ENCODE measurements around the gene KRTAP5-5. TPM values are rescaled to one million over a fixed set of nuclear protein-coding genes. Genes with fewer than 3 reads are reported as not detected.

Gene KRTAP5-5
- total RNA-seq, 4 donors from 2014 or later, result not detected

GRCh38 chr11:1652442-1652770 is 22.8 kb downstream of the KRTAP5-5 start:
- Histone ChIP-seq H3K4me1 (peaks cover 0 to 6% (median 0%) of the 10 kb centered on the region in 3 donors), H3K27ac (no peak overlapping the region), H3K9me3 (no peaks in the 10 kb centered on the region), H3K27me3 (peaks cover 30% of the 10 kb centered on the region), H3K4me3 (no peak overlapping the region), H3K36me3 (no peaks in the 10 kb centered on the region)
- ATAC-seq, result no peak
- TF ChIP-seq EP300 (IDR thresholded peaks at IDR 0.05) (no peak), CTCF (IDR thresholded peaks at IDR 0.05) (no peak), POLR2A (IDR thresholded peaks at IDR 0.05) (no peak), POLR2AphosphoS5 (IDR thresholded peaks at IDR 0.05) (no peak)
- WGBS, 2 donors (ENCODE audit: low coverage in 1 of 2), result 51% methylated on average over 19 of the region's 20 CpGs; no CpG with 5 or more reads in 1 of the 2 donors

- Histone ChIP-seq H3K4me1 (peaks cover 0 to 6% (median 0%) of the 10 kb centered on the region in 3 donors), H3K27ac (no peak overlapping the region), H3K4me3 (no peak overlapping the region), H3K27me3 (peaks cover 30% of the 10 kb centered on the region), H3K36me3 (no peaks in the 10 kb centered on the region), H3K9me3 (no peaks in the 10 kb centered on the region)
- ATAC-seq, result peak; percentile 89
- TF ChIP-seq EP300 (IDR thresholded peaks at IDR 0.05) (no peak), CTCF (IDR thresholded peaks at IDR 0.05) (peak in 3 of 4 experiments; percentile 95 to 98 (median 96))
- WGBS, 2 donors (ENCODE audit: low coverage in 1 of 2), result 0% methylated on average over 4 of the region's 34 CpGs; no CpG with 5 or more reads in 1 of the 2 donors
These were observed 23.4 kb downstream of the KRTAP5-5 start for GRCh38 chr11:1652771-1653540.

- Histone ChIP-seq H3K4me1 (peaks cover 0 to 6% (median 0%) of the 10 kb centered on the region in 3 donors), H3K27ac (no peak overlapping the region), H3K27me3 (peaks cover 30% of the 10 kb centered on the region), H3K36me3 (no peaks in the 10 kb centered on the region), H3K4me3 (no peak overlapping the region), H3K9me3 (no peaks in the 10 kb centered on the region)
- TF ChIP-seq EP300 (IDR thresholded peaks at IDR 0.05) (no peak), POLR2AphosphoS5 (IDR thresholded peaks at IDR 0.05) (no peak), POLR2A (IDR thresholded peaks at IDR 0.05) (no peak), CTCF (IDR thresholded peaks at IDR 0.05) (no peak)
- no peak for ATAC-seq
- WGBS, 2 donors (ENCODE audit: low coverage in 1 of 2), result 85% methylated on average over 2 to 8 of the region's 14 CpGs
These were observed 24.2 kb downstream of the KRTAP5-5 start for GRCh38 chr11:1653541-1654387.

- H3K36me3 ChIP-seq, result no peaks in the 10 kb centered on the region
- H3K9me3 ChIP-seq, result no peaks in the 10 kb centered on the region
- H3K27ac ChIP-seq, result no peak overlapping the region
- H3K27me3 ChIP-seq, result peaks cover 34% of the 10 kb centered on the region
- ATAC-seq, result no peak
- H3K4me1 ChIP-seq, result peaks cover 0 to 6% (median 0%) of the 10 kb centered on the region in 3 donors
- 70% methylated on average over 14 of the region's 21 CpGs; no CpG with 5 or more reads in 1 of the 2 donors for WGBS, 2 donors (ENCODE audit: low coverage in 1 of 2)
- TF ChIP-seq CTCF (IDR thresholded peaks at IDR 0.05), result no peak
- no peak for TF ChIP-seq POLR2AphosphoS5 (IDR thresholded peaks at IDR 0.05)
- no peak for TF ChIP-seq POLR2A (IDR thresholded peaks at IDR 0.05)
- no peak for TF ChIP-seq EP300 (IDR thresholded peaks at IDR 0.05)
- no peak overlapping the region for H3K4me3 ChIP-seq
These were observed 25.0 kb downstream of the KRTAP5-5 start for GRCh38 chr11:1654388-1655167.

All from gastroesophageal sphincter (tissue), 4 donors.